Measurements from ENCODE around the gene FBXW5.

- TF ChIP-seq, protein P1, sequence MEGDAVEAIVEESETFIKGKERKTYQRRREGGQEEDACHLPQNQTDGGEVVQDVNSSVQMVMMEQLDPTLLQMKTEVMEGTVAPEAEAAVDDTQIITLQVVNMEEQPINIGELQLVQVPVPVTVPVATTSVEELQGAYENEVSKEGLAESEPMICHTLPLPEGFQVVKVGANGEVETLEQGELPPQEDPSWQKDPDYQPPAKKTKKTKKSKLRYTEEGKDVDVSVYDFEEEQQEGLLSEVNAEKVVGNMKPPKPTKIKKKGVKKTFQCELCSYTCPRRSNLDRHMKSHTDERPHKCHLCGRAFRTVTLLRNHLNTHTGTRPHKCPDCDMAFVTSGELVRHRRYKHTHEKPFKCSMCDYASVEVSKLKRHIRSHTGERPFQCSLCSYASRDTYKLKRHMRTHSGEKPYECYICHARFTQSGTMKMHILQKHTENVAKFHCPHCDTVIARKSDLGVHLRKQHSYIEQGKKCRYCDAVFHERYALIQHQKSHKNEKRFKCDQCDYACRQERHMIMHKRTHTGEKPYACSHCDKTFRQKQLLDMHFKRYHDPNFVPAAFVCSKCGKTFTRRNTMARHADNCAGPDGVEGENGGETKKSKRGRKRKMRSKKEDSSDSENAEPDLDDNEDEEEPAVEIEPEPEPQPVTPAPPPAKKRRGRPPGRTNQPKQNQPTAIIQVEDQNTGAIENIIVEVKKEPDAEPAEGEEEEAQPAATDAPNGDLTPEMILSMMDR (IDR thresholded peaks at IDR 0.05) = no peak
- no peak for TF ChIP-seq POLR2A (IDR thresholded peaks at IDR 0.05)
Measured at GRCh38 chr9:136939996-136940525, 4.5 kb downstream of the FBXW5 start.

Measured in uterus (tissue), 2 donors.